Measurements from ENCODE around the gene GABRD. TPM values are rescaled to one million over a fixed set of nuclear protein-coding genes. Genes with fewer than 3 reads are reported as not detected.

GABRD gene
- under 0.01 TPM for total RNA-seq

DNA sequence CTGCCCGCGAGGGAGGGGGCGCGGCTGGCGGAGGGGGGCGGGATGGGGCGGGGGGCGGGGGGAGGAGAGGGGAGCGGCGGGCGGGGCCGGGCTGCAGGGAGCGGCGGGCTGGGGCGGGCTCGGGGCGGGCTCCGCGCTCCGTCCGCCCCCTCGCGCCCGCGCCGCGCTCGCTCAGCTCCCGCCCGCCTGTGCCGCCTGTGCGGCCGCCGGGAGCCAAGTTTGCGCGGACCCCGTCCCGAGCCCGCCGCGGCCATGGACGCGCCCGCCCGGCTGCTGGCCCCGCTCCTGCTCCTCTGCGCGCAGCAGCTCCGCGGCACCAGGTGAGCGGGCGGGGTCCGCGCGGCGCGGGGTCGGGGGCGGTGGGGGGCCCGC lies at the start of gene GABRD:
Gene GABRD, plus strand, starts transcription at position 174 of the 372 bp plus-strand sequence. Its CDS starts 79 bp downstream, at position 253.
- Histone ChIP-seq H3K9me3 (ENCODE audit: control insufficient read depth in 3 of 3, low read length in 3 of 3) (no peaks in the 10 kb centered on the region), H3K4me3 (ENCODE audit: low read length in 3 of 3) (no peak within 1 kb of the TSS), H3K4me1 (ENCODE audit: control insufficient read depth in 3 of 3, insufficient read depth in 3 of 3, low read length in 3 of 3) (peaks cover 0 to 7% (median 0%) of the 10 kb centered on the region in 3 donors), H3K27ac (ENCODE audit: low read depth, low read length) (no peak within 1 kb of the TSS), H3K9ac (ENCODE audit: low read depth in 1 of 3, low read length in 3 of 3) (no peak within 1 kb of the TSS), H3K36me3 (ENCODE audit: control insufficient read depth in 3 of 3, insufficient read depth in 3 of 3, low read length in 3 of 3) (no peaks in the 10 kb centered on the region), H3K27me3 (ENCODE audit: control insufficient read depth in 3 of 3, insufficient read depth in 3 of 3, low read length in 3 of 3) (peaks cover 54 to 81% (median 62%) of the 10 kb centered on the region in 3 donors)

DNA sequence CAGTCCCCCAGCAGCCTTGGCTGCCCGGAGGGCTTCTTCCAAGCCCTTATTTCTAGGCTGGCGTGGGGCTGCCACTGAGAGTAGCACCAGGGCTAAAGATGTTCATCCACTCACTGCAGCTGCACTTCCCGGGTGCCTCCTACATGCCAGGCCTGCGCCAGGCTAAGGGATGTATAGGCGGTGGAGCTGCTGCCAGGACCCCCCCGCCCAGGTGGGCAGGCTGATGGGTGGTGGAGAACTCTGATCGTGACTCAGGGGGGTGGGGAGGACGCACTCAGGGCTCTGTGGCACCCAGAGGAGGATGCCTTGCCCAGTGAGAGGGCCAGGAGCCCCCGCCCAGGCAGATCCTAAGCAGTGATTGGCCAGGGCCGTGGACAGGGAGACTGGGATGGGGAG lies 49.6 kb upstream of the GABRD start:
- H3K27ac ChIP-seq (ENCODE audit: low read depth, low read length) = no peak overlapping the region
- peaks cover 39 to 79% (median 70%) of the 10 kb centered on the region in 3 donors for H3K27me3 ChIP-seq (ENCODE audit: control insufficient read depth in 3 of 3, insufficient read depth in 3 of 3, low read length in 3 of 3)
- H3K9me3 ChIP-seq (ENCODE audit: control insufficient read depth in 3 of 3, low read length in 3 of 3) = no peaks in the 10 kb centered on the region
- no peak overlapping the region for H3K9ac ChIP-seq (ENCODE audit: low read depth in 1 of 3, low read length in 3 of 3)
- H3K36me3 ChIP-seq (ENCODE audit: control insufficient read depth in 3 of 3, insufficient read depth in 3 of 3, low read length in 3 of 3) = no peaks in the 10 kb centered on the region
- no peak overlapping the region for H3K4me3 ChIP-seq (ENCODE audit: low read length in 3 of 3)
- no peaks in the 10 kb centered on the region for H3K4me1 ChIP-seq (ENCODE audit: control insufficient read depth in 3 of 3, insufficient read depth in 3 of 3, low read length in 3 of 3)

- no peaks in the 10 kb centered on the region for H3K36me3 ChIP-seq (ENCODE audit: control insufficient read depth in 3 of 3, insufficient read depth in 3 of 3, low read length in 3 of 3)
- H3K4me1 ChIP-seq (ENCODE audit: control insufficient read depth in 3 of 3, insufficient read depth in 3 of 3, low read length in 3 of 3) = no peaks in the 10 kb centered on the region
- peaks cover 36 to 79% (median 69%) of the 10 kb centered on the region in 3 donors for H3K27me3 ChIP-seq (ENCODE audit: control insufficient read depth in 3 of 3, insufficient read depth in 3 of 3, low read length in 3 of 3)
- no peak overlapping the region for H3K27ac ChIP-seq (ENCODE audit: low read depth, low read length)
- no peak overlapping the region for H3K4me3 ChIP-seq (ENCODE audit: low read length in 3 of 3)
- no peak overlapping the region for H3K9ac ChIP-seq (ENCODE audit: low read depth in 1 of 3, low read length in 3 of 3)
- no peaks in the 10 kb centered on the region for H3K9me3 ChIP-seq (ENCODE audit: control insufficient read depth in 3 of 3, low read length in 3 of 3)
These were observed 49.0 kb upstream of the GABRD start for GRCh38 chr1:1969953-1970716.

DNA sequence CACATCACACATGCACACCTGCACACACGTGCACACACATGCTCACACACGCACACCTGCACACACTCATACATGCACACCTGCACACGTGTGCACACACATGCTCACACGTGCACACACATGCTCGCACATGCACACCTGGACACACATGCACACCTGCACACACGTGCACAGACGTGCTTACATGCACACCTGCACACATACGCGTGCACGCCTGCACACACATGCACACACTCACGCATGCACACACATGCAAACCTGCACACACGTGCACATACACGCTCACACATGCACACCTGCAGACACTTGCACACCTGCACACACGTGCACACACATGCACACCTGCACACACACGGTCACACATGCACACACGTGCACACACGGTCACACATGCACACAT lies 48.1 kb upstream of the GABRD start:
- Histone ChIP-seq H3K36me3 (ENCODE audit: control insufficient read depth in 3 of 3, insufficient read depth in 3 of 3, low read length in 3 of 3) (no peaks in the 10 kb centered on the region), H3K9me3 (ENCODE audit: control insufficient read depth in 3 of 3, low read length in 3 of 3) (no peaks in the 10 kb centered on the region), H3K4me3 (ENCODE audit: low read length in 3 of 3) (no peak overlapping the region), H3K4me1 (ENCODE audit: control insufficient read depth in 3 of 3, insufficient read depth in 3 of 3, low read length in 3 of 3) (no peaks in the 10 kb centered on the region), H3K27ac (ENCODE audit: low read depth, low read length) (no peak overlapping the region), H3K9ac (ENCODE audit: low read depth in 1 of 3, low read length in 3 of 3) (no peak overlapping the region), H3K27me3 (ENCODE audit: control insufficient read depth in 3 of 3, insufficient read depth in 3 of 3, low read length in 3 of 3) (peaks cover 33 to 79% (median 68%) of the 10 kb centered on the region in 3 donors)

DNA sequence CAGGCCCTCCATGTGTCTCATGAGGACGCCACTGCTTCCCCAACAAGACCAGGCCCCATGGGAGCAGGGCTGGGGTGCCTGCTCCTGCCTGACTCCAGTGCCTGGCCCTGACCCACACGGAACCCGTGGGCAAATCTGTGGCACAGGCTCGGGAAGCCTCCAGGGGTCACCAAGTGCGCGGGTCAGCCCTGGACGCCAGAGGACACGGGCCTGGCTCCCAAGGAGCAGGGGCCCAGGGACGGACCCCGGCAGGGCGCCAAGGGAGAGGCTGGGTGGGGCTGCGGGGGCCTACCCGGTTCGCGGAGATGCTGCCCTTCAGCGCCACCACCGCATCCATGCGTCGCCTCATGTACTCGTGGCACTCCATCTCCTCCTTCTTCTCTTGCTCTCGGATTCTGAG lies 47.5 kb upstream of the GABRD start:
- no peak overlapping the region for H3K27ac ChIP-seq (ENCODE audit: low read depth, low read length)
- no peak overlapping the region for H3K4me3 ChIP-seq (ENCODE audit: low read length in 3 of 3)
- H3K9me3 ChIP-seq (ENCODE audit: control insufficient read depth in 3 of 3, low read length in 3 of 3) = no peaks in the 10 kb centered on the region
- H3K9ac ChIP-seq (ENCODE audit: low read depth in 1 of 3, low read length in 3 of 3) = no peak overlapping the region
- H3K36me3 ChIP-seq (ENCODE audit: control insufficient read depth in 3 of 3, insufficient read depth in 3 of 3, low read length in 3 of 3) = no peaks in the 10 kb centered on the region
- H3K27me3 ChIP-seq (ENCODE audit: control insufficient read depth in 3 of 3, insufficient read depth in 3 of 3, low read length in 3 of 3) = peaks cover 30 to 77% (median 67%) of the 10 kb centered on the region in 3 donors
- H3K4me1 ChIP-seq (ENCODE audit: control insufficient read depth in 3 of 3, insufficient read depth in 3 of 3, low read length in 3 of 3) = no peaks in the 10 kb centered on the region

GRCh38 chr1:1972976-1973715 lies 46.0 kb upstream of the GABRD start:
- Histone ChIP-seq H3K27ac (ENCODE audit: low read depth, low read length) (no peak overlapping the region), H3K9ac (ENCODE audit: low read depth in 1 of 3, low read length in 3 of 3) (no peak overlapping the region), H3K4me3 (ENCODE audit: low read length in 3 of 3) (no peak overlapping the region), H3K9me3 (ENCODE audit: control insufficient read depth in 3 of 3, low read length in 3 of 3) (no peaks in the 10 kb centered on the region), H3K27me3 (ENCODE audit: control insufficient read depth in 3 of 3, insufficient read depth in 3 of 3, low read length in 3 of 3) (peaks cover 28 to 70% (median 63%) of the 10 kb centered on the region in 3 donors), H3K4me1 (ENCODE audit: control insufficient read depth in 3 of 3, insufficient read depth in 3 of 3, low read length in 3 of 3) (no peaks in the 10 kb centered on the region), H3K36me3 (ENCODE audit: control insufficient read depth in 3 of 3, insufficient read depth in 3 of 3, low read length in 3 of 3) (no peaks in the 10 kb centered on the region)

DNA sequence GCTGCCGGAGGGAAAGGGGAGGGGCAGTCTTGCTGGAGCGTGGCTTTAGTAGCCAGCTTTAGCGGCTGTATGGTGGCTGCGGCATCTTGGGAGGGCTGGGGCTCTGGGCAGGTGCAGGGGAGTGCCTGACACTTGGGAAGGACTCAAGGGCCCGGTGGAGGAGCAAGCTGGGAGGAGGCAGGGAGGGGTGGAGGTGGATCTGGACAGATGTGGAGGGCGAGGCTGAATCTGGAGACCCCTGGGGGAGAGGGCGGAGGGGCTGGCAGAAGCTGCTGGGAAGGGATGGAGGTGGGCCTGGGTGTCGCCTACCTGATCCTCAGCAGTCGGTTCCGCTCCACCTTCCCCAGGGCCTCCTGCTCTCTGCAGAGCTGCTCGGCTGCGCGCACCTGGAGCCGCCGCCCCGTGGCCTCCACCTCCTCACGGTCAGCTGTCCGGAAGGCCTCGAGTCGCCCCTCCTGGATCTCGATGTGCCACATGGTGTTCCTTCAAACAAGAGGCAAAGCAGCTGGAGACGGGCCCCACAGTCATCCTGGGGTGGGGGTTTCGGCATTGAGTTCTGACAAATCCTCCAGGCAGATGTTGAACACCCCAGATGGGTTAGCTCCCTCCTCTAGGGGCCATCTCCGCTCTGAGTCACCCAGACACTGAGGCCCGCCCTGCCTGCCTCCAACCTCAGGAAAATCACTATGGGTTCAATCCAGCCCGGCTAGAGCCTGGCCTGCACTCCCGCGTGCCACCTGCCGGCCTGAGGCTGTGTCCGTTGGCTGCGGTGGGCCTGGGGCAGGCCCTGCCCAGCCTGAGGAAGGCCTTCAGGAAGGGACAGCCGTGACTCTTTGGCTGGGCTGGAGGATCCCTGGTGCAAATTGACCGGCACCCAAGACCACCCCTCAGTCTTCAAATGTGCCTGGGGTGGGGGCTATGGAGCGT lies 45.2 kb upstream of the GABRD start:
- peaks cover 30 to 62% (median 60%) of the 10 kb centered on the region in 3 donors for H3K27me3 ChIP-seq (ENCODE audit: control insufficient read depth in 3 of 3, insufficient read depth in 3 of 3, low read length in 3 of 3)

DNA sequence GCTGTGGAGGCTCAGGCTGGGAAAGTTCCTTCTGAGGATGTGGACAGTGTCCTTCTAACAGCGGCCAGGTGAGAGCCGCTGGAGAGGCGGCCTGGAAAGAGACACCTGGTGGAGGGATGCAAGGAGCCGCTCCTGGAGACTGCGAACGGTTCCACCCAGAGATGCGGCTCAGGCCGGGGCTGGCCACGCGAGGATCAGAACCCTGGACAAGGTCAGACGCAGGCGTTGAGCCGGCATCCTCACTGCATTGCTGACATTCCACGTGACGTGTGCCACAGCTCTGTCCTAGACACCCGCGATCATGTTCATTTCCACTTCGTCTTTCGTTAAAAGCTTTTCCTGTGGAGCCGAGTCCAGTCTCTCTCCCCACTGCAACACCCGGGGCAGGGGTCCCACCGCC lies 44.3 kb upstream of the GABRD start:
- no peak overlapping the region for H3K4me3 ChIP-seq (ENCODE audit: low read length in 3 of 3)
- H3K9me3 ChIP-seq (ENCODE audit: control insufficient read depth in 3 of 3, low read length in 3 of 3) = no peaks in the 10 kb centered on the region
- H3K9ac ChIP-seq (ENCODE audit: low read depth in 1 of 3, low read length in 3 of 3) = no peak overlapping the region
- no peaks in the 10 kb centered on the region for H3K36me3 ChIP-seq (ENCODE audit: control insufficient read depth in 3 of 3, insufficient read depth in 3 of 3, low read length in 3 of 3)
- H3K27me3 ChIP-seq (ENCODE audit: control insufficient read depth in 3 of 3, insufficient read depth in 3 of 3, low read length in 3 of 3) = peaks cover 30 to 62% (median 57%) of the 10 kb centered on the region in 3 donors
- no peaks in the 10 kb centered on the region for H3K4me1 ChIP-seq (ENCODE audit: control insufficient read depth in 3 of 3, insufficient read depth in 3 of 3, low read length in 3 of 3)
- no peak overlapping the region for H3K27ac ChIP-seq (ENCODE audit: low read depth, low read length)

More for the DNA sequence above, 45.2 kb upstream of the GABRD start:
- H3K36me3 ChIP-seq (ENCODE audit: control insufficient read depth in 3 of 3, insufficient read depth in 3 of 3, low read length in 3 of 3) = no peaks in the 10 kb centered on the region
- H3K9ac ChIP-seq (ENCODE audit: low read depth in 1 of 3, low read length in 3 of 3) = no peak overlapping the region
- no peak overlapping the region for H3K27ac ChIP-seq (ENCODE audit: low read depth, low read length)
- H3K4me1 ChIP-seq (ENCODE audit: control insufficient read depth in 3 of 3, insufficient read depth in 3 of 3, low read length in 3 of 3) = no peaks in the 10 kb centered on the region
- H3K9me3 ChIP-seq (ENCODE audit: control insufficient read depth in 3 of 3, low read length in 3 of 3) = no peaks in the 10 kb centered on the region
- no peak overlapping the region for H3K4me3 ChIP-seq (ENCODE audit: low read length in 3 of 3)

GRCh38 chr1:1975535-1975934 lies 43.6 kb upstream of the GABRD start:
- Histone ChIP-seq H3K36me3 (ENCODE audit: control insufficient read depth in 3 of 3, insufficient read depth in 3 of 3, low read length in 3 of 3) (no peaks in the 10 kb centered on the region), H3K27me3 (ENCODE audit: control insufficient read depth in 3 of 3, insufficient read depth in 3 of 3, low read length in 3 of 3) (peaks cover 30 to 62% (median 57%) of the 10 kb centered on the region in 3 donors), H3K27ac (ENCODE audit: low read depth, low read length) (no peak overlapping the region), H3K4me3 (ENCODE audit: low read length in 3 of 3) (no peak overlapping the region), H3K4me1 (ENCODE audit: control insufficient read depth in 3 of 3, insufficient read depth in 3 of 3, low read length in 3 of 3) (no peaks in the 10 kb centered on the region), H3K9me3 (ENCODE audit: control insufficient read depth in 3 of 3, low read length in 3 of 3) (no peaks in the 10 kb centered on the region), H3K9ac (ENCODE audit: low read depth in 1 of 3, low read length in 3 of 3) (no peak overlapping the region)

Measured in skeletal muscle tissue (tissue), 4 donors.